HG03442 (cell line): ENCODE measurements around the gene NOVA2.

Experiments used
- ATAC-seq: cut with Tn5 transposase; IDR thresholded peaks from one replicate; pipeline ENCODE4 v1.9.1; 2021; ENCODE audit warnings: mild to moderate bottlenecking, moderate library complexity; ENCODE audit not compliant: unreplicated experiment

Gene NOVA2

DNA sequence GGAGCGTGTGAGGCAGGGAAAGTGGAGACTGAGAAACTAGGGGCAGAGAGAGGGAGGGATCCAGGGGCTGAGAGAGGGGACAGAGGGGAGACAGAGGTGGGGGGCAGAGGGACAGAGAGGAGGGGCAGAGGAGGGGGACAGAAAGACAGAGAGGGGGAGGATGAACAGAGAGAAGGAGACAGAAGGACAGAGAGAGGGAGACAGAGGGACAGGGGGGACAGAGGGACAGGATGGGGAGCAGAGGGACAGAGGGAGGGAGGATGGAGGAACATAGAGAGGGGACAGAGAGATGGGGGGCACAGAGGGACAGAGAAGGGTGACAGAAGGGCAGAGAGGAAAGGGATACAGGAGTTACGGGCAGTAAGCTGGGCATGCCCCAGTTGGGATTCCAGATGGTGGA, 44.4 kb downstream of the NOVA2 start:
- no peak for ATAC-seq

DNA sequence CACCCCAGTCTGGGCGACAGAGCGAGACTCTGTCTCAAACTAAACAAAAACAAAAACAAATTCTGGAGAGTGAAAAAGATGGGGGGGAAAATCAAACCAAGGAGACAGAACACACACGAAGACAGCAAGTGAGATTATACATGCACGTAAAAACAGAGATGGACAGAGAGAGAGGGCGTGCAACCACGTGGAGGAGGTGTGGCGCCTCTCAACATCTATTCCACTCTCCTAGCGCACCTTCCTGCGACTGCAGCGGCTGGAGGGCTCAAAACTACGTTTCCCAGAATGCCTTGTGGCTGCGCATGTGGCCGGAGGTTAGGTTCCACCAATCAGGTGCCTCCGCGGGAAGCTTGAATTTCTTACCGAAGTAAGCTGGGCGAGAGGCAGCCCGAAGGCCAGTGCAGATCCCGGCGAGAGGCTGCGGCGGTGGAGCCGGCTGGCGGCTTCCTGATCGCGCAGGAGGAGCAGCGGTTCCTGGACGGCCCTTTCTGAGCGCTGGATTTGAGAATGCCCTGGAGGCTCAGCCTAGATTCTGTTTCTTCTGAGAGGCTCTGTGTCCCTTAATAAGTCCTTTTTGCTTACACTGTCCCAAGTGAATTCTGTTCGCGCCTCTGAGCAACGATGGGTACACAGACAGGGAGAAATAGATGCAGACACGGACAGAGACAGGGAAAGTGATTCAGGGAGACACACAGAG, 46.0 kb downstream of the NOVA2 start:
- ATAC-seq, result no peak

GRCh38 chr19:45924891-45925447, 48.7 kb downstream of the NOVA2 start:
- no peak for ATAC-seq

GRCh38 chr19:45922281-45922680, 51.4 kb downstream of the NOVA2 start:
- ATAC-seq, result no peak

DNA sequence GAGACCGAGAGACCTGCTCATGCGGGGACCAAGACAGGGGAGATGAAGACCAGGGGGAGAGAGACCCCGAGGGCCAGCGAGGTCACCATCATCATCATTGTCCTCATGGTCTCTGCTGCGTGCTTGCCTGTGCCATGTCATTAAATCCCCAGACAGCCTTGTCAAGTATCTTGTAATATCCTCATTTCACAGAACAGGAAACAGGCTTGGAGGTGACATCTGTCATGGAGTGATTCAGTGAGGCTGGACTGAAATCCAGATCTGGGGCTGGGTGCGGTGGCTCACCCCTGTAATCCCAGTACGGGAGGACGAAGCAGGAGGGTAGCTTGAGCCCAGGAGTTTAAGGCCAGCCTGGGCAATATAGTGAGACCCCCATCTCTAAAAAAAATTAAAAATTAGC, 53.2 kb downstream of the NOVA2 start:
- no peak for ATAC-seq

DNA sequence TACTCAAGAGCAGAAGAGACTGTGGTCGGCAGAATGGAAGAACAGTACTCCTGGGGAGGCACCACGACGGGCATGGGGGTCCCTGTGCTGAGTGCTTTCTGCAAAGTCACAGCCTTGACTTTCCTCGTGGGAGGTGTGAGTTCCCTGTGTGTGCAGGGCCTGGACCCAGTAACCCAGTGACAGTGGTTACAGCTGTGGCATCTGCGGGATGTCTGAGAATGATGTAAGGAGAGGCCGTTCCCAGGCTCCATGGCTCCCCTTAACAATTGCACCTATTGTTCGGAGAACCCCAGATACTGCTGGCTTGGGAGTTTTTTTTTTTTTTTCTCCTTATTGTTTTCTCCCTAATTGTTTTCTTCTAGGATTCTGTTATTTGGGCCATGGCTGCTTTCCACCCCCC, 54.0 kb downstream of the NOVA2 start:
- ATAC-seq, result no peak

- no peak for ATAC-seq
These were observed 54.9 kb downstream of the NOVA2 start for GRCh38 chr19:45918721-45919120.

DNA sequence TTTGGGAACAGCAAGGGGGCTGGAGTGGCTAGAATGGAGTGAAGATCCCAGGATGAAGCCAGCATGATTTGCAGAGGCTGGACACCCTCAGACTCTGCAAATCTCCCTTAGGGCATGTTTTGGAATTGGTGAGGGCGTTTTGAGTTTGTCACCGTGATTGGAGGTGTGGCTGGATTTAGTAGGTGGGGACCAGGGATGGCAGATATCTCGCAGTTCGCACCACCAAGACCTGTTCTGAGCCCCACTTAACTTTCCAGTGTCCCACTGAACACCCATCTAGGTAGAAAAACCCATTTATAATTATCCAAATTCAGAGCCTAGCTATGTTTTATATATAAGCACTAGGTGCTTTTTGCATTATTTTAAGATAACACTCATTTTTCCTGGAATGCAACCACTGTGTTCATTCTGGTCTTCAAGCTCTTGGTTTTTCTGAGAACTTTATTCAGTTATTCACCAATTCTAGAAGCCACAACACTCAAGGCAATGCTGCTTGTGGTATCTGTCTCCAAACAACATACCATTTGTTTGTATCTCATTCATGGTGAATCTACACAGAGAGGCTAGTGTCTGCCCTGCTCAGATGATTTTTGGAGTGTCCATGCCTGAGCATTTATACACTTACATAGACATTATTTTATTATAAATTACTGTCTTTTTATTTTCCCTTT, 56.1 kb downstream of the NOVA2 start:
- ATAC-seq, result no peak

DNA sequence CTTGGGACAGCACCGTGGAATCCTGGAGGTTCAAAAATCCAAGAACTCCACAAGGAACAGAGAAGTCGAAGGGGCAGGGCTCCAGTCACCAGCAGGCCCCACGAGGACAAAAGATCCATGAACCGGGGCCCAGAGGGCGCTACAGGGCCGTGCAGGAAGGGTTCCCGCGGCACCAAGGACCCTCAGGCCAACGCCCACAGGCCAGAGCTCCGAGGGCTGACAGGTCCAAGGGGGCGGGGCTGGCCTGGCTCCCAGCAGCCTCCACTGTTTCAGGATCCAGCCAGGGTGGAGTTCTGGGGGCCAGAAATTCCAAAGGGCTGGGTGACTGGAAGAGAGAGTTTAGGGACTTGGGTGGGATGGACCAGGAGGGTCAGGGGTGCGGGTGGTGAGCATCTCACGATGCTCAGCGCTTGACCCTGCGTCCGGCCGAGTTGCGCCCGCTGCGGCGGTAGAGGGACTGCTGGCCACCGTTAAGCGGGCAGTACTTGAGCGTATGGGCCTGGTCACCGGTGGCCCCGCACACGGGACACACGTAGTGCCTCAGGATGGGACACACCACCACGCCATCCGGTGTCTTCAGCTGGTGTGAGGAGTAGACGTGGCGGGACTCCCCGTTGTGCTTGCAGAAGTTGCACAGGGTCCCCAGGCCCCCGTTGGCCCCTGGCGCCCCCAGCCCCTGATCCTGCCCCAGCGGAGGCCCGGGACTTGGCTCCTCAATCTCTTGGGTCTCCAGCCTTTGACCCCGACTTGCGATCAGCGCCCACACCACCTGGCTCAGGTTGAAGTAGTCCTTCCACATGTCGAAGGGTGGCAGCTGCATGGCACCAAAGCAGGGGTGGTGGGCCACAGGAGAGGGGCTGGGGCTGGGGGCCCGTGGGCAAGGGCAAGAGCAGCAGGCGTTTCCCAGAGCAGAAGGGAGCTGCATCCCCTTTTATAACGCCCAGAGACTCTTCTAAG, 59.5 kb downstream of the NOVA2 start, which contains the start of gene NANOS2:
Gene NANOS2, minus strand, starts transcription at position 905 of the 957 bp plus-strand sequence. Its CDS starts 85 bp downstream, at position 820.
- no peak for ATAC-seq

GRCh38 chr19:45911291-45911690, 62.4 kb downstream of the NOVA2 start:
- no peak for ATAC-seq

DNA sequence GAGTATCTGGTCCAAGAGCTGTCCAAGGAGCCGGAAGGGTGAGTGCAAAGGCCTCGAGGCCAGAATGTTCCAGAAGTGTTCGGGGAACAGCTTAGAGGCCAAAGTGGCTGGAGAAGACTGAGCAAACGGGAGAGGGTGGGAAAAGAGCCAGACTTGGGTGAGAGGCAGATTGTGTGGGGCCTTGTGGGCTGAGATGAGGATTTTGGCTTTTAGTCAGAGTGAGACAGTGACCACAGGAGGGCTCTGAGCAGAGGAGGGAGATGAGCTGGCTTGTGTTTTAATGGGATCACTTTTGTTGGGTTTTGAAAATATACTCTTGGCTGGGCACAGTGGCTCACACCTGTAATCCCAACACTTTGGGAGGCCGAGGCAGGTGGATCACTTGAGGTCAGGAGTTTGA, 64.7 kb downstream of the NOVA2 start:
- no peak for ATAC-seq

DNA sequence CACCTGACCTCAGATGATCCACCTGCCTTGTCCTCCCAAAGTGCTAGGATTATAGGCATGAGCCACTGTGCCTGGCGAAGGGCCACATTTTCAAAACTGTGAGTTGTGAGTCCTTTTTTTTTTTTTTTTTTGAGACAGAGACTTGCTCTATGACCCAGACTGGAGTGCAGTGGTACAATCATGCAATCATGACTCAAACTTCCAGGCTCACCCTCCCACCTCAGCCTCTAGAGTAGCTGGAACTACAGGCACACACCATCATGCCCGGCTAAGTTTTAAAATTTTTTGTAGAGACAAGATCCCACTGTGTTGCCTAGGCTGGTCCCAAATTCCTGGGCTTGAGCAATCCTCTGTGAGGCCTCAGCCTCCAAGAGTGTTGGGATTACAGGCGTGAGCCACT, 67.4 kb downstream of the NOVA2 start:
- ATAC-seq, result no peak

DNA sequence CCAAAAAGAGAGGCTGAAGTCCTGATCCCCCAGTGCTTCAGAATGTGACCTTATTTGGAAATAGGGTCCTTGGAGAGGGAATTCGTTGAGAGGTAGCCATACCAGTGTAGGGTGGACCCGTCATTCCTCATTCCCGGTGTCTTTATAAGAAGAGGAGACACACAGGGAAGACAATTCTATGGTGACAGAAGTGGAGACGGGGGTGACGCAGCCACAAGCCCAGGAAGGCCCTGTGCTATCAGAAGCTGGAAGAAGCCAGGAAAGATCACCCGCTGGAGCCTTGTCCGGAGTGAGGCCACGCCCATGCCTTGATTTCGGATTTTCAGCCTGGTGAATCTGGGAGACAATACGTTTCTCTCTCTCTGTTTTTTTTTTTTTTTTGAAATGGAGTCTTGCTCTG, 68.7 kb downstream of the NOVA2 start:
- ATAC-seq, result no peak

- ATAC-seq, result peak; percentile 90
These were observed 70.7 kb downstream of the NOVA2 start for GRCh38 chr19:45902651-45903625.

GRCh38 chr19:45901912-45902650, 71.6 kb downstream of the NOVA2 start, which contains the start of gene MYPOP:
Gene MYPOP, minus strand, starts transcription at chr19:45902613. Its CDS starts 840 bp downstream, at chr19:45901773.
- no peak for ATAC-seq

GRCh38 chr19:45901432-45901911, 72.2 kb downstream of the NOVA2 start:
- no peak for ATAC-seq

- no peak for ATAC-seq
These were observed 72.8 kb downstream of the NOVA2 start for GRCh38 chr19:45900738-45901431.

GRCh38 chr19:45899919-45900589, 73.6 kb downstream of the NOVA2 start:
- no peak for ATAC-seq
